HG03175 (cell line): ENCODE results near the gene C1QTNF9B.
"Not testable (repeated sequence)": the region's sequence is repeated elsewhere in the genome, so short reads cannot be mapped to it uniquely, and the experiment has no call there.

Experiments used
- ATAC-seq: cut with Tn5 transposase; IDR thresholded peaks from one replicate; pipeline ENCODE4 v1.9.1; 2021; ENCODE audit warnings: mild to moderate bottlenecking, moderate library complexity; ENCODE audit not compliant: unreplicated experiment

C1QTNF9B gene

GRCh38 chr13:23894746-23895145 lies 2.6 kb downstream of the C1QTNF9B start:
- not testable (repeated sequence) for ATAC-seq

GRCh38 chr13:23893791-23894190 lies 3.5 kb downstream of the C1QTNF9B start:
- ATAC-seq, result not testable (repeated sequence)

- peak; percentile 13 for ATAC-seq
Observed at GRCh38 chr13:23889615-23890607, 7.4 kb downstream of the C1QTNF9B start.

GRCh38 chr13:23888658-23889614 lies 8.4 kb downstream of the C1QTNF9B start, which contains the start of gene MIPEP:
Gene MIPEP (minus strand): TSS chr13:23889400. CDS start chr13:23889320, 80 bp downstream.
- ATAC-seq, result peak; percentile 95

- not testable (repeated sequence) for ATAC-seq
Observed at GRCh38 chr13:23884361-23884760, 12.9 kb downstream of the C1QTNF9B start.

- no peak for ATAC-seq
Observed at GRCh38 chr13:23883255-23883654, 14.0 kb downstream of the C1QTNF9B start.

GRCh38 chr13:23881402-23881800 lies 15.9 kb downstream of the C1QTNF9B start:
- ATAC-seq, result not testable (repeated sequence)

- ATAC-seq, result not testable (repeated sequence)
Observed at GRCh38 chr13:23880493-23881401, 16.6 kb downstream of the C1QTNF9B start.

- no peak for ATAC-seq
Observed at GRCh38 chr13:23877286-23877685, 20.0 kb downstream of the C1QTNF9B start.

- peak; percentile 70 for ATAC-seq
Observed at GRCh38 chr13:23876265-23876664, 21.0 kb downstream of the C1QTNF9B start.

GRCh38 chr13:23871616-23872220 lies 25.6 kb downstream of the C1QTNF9B start:
- ATAC-seq, result no peak

GRCh38 chr13:23870356-23871140 lies 26.8 kb downstream of the C1QTNF9B start:
- no peak for ATAC-seq

GRCh38 chr13:23868521-23868920 lies 28.8 kb downstream of the C1QTNF9B start:
- ATAC-seq, result no peak

GRCh38 chr13:23867027-23867491 lies 30.2 kb downstream of the C1QTNF9B start:
- ATAC-seq, result no peak

GRCh38 chr13:23866420-23867026 lies 30.8 kb downstream of the C1QTNF9B start:
- ATAC-seq, result no peak

- no peak for ATAC-seq
Observed at GRCh38 chr13:23865906-23866305, 31.4 kb downstream of the C1QTNF9B start.

- ATAC-seq, result no peak
Observed at GRCh38 chr13:23865026-23865425, 32.3 kb downstream of the C1QTNF9B start.

- ATAC-seq, result no peak
Observed at GRCh38 chr13:23861310-23861709, 36.0 kb downstream of the C1QTNF9B start.
